ENCODE results near the gene RHOB.

DNA sequence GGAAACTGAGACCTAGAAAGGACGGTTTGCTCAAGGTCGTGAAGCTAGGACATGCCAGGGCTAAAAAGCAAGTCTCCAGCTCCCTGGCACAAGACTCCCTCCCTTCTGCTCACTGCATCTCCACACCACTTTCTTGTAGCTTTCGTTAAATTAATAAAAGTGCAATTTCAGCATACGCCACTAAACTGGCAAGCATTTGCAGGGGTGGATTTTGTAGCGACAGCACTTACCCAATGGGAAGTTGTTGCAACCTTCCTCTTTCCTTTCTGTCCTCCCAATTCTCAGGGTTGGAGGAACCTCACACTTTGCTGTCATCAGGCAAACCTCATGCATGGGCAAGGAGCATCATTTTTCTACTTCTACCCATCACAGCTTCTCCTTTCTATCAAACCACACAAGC, 7.4 kb upstream of the RHOB start:
- TF ChIP-seq, protein P1, sequence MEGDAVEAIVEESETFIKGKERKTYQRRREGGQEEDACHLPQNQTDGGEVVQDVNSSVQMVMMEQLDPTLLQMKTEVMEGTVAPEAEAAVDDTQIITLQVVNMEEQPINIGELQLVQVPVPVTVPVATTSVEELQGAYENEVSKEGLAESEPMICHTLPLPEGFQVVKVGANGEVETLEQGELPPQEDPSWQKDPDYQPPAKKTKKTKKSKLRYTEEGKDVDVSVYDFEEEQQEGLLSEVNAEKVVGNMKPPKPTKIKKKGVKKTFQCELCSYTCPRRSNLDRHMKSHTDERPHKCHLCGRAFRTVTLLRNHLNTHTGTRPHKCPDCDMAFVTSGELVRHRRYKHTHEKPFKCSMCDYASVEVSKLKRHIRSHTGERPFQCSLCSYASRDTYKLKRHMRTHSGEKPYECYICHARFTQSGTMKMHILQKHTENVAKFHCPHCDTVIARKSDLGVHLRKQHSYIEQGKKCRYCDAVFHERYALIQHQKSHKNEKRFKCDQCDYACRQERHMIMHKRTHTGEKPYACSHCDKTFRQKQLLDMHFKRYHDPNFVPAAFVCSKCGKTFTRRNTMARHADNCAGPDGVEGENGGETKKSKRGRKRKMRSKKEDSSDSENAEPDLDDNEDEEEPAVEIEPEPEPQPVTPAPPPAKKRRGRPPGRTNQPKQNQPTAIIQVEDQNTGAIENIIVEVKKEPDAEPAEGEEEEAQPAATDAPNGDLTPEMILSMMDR (IDR thresholded peaks at IDR 0.05), result peak in 2 of 5 experiments; percentile 9 to 31
- TF ChIP-seq EP300 (IDR thresholded peaks at IDR 0.05), result peak; percentile 73 to 89
- peak in 1 of 2 donors; percentile 27 for TF ChIP-seq POLR2A (IDR thresholded peaks at IDR 0.05)

Data from tibial nerve (tissue), 4 donors.